NK-92 treated with Interleukin-12 subunit alpha and Interleukin-12 subunit beta, amount 100 ng/mL, for 24 hours (cell line): ENCODE results near the gene KRTAP10-3.
"Not testable (repeated sequence)": the region's sequence is repeated elsewhere in the genome, so short reads cannot be mapped to it uniquely, and the experiment has no call there.

ENCODE experiments used
- DNase-seq: peaks from one replicate; lab custom pipeline; 2025; lab: John Stamatoyannopoulos, UW

KRTAP10-3 gene

DNA sequence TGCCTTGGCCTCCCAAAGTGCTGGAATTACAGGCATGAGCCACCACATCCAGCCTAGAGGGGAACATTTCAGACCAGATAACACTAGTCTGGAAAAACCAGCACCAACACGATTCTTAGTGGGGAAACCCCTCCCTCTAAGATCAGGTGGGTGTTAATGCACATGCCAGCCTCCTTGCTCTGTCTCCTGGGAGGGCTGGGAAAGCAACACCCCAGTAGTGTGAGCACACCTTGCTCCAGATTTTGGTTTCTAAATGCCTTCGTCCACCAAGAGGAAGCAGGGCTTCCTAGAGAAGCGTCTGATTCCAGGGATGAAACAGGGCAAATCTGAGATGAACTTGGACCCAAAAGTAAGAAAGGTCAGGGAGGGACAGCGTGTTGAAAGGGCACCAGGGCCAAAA lies 12.7 kb upstream of the KRTAP10-3 start:
- no peak for DNase-seq

DNA sequence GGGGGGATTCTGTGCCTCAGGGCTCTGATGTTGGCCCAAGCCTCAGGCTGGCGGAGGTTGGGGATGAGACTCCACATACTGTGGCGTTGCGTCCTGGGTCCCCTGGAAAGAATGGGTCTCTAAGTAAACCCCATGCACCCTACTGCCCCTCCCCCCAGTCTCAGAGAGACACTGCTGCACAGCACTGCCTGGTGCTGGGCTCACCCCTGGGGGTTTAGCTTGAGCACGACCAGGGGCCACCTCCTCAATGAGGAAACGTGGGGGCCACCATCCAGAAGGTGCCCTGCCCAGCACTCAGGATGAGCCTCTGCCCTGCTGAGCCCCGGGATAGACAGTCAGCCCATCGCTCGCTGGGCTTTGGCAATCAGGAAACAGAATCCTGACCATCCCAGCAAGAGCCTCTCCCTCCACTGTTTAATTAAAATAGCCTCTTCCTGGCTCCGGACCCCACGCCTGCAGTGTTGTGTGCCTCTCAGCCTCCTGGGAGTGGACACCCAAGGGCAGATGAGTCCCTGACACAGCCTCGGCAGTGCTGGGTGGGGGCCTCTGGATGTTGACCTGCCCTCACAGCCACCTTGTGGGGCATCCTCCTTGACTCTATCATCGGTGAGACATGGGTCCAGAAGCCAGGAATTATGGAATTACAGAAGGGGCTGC lies 11.4 kb upstream of the KRTAP10-3 start:
- DNase-seq = no peak

DNA sequence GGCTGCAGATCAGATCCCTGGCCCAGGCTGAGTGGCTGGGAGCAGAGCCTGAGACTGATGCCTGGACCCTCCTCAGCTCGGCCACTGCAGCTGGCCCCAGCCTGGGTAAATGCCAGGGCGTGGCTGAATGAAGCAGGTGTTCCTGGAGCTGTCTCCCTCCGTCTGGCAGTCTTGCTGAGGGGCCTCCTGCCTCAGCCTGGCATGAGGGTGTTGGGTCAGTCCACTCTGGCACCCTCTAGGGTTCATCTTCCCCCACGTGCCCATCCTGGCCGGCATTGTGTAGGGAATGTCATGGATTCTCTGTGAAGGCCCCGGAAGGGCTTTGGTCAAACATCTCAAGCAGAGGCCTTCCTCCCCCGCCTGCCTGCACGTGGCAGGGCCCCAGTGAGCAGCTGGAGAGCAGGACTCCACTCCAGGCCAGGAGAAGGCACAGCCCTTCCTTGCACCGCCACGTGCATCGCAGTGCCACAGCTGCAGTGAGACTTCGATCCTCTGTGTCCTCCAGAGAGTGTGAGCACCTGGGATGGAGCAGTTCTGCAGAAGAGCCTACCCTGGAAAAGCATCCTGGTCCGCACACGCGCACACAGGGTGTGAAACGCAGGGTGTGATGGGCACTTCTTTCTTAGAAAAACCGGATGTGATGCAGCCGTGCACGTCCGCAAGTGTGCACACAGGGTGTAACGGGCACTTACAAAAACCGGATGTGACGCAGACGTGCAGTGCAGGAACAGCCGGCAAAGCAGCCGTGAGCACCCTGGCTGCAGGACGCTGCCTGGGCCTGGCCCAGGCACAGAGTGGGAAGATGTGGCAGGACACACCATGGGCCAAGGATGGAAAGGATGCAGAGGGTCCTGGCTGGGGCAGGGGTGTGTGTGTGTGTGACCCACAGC lies 10.3 kb upstream of the KRTAP10-3 start:
- no peak for DNase-seq

DNA sequence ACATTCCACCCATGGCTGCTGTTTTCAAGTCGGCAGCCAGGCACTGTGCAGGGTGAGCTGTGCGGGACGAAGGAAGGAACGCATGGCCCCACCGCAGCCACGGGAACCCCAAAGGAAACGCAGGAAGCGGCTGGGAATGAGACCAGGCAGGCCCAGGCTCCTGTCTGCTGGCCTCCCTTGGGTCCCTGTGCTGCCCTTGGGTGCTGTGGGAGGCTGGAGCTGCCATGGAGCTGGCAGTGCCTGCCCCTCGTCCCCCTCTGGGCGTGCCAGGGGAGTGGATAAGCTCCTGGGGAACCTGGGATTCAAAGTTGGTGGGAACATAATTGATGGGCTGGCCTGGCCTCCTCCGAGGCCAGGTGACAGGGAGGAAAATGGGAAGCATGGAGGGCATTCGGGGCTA lies 9.7 kb upstream of the KRTAP10-3 start:
- no peak for DNase-seq

DNA sequence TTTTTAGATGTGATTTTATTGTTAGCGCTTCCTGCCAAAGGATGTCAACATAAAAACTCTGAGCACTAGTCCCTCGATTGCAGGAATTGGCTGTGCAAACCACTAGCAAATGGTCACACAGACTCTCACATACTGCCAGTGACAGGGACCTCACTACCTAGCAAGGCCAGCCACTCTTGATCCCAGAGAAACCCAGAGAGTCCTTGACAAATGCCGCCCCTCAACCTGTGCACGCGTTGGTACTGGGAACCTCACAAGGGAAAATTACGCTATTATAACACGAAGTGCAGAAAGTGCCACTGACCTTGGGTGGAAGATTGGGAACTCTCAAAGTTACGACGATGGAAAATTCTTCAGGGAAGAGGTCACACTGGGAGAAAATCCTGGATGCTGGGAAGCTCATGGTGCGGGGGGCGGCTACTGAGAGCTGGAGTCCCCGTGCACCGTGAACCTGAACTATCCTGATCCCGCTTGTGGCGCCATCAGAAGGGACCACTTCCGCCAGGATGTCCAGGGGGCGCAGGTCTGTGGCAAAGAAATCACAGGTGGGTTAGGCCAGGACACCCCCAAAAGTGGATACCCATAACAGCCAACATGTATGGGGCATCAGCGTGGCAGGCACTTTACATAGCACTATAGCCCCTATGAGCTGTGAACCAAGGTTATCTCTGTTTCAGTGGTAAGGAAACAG lies 9.0 kb upstream of the KRTAP10-3 start:
- no peak for DNase-seq

DNA sequence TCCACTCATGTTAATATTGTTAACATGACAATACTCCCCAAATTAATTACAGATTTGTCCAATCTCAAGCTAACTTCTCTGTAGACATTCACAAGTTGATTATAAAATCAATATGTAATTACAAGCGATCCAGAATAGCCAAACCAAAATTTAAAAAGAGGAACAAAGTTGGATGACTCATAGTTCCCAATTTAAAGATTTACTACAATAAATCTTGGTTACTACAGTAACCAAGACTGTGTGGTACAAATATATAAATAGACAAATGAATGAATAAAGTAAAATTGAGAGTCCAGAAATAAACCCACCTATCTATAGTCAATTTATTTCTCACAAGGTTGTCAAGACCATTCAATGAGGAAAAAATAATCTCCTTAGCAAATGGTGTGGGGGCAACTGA lies 7.8 kb upstream of the KRTAP10-3 start:
- DNase-seq = no peak

DNA sequence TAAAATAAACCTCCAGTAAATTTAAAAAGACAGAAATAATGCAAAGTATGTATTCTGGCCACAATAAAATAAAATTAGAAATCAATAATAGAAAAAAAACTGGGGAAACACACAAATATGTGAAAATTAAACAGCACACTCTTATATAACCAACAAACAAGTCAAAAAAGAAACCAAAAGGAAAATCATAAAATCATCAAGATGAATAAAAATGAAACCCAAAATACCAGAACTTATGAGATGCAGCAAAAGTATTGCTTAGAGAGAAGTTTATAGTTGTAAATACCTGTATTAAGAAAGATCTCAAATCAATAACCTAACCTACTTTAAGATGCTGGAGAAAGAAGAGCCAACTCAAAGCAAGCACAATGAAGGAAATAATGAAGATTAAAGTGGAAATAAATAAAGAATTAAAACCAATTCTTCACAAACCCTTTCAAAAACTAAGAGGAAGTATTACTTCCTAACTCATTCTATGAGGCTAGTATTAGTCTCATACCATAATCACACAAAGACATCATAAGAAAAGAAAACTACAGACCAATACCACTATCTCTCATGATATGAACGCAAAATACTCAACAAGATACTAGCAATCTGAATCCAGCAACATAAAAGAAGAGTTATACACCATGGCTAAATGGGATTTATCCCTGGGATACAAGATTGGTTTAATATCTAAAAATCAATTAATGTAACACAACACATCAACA lies 6.4 kb upstream of the KRTAP10-3 start:
- no peak for DNase-seq

DNA sequence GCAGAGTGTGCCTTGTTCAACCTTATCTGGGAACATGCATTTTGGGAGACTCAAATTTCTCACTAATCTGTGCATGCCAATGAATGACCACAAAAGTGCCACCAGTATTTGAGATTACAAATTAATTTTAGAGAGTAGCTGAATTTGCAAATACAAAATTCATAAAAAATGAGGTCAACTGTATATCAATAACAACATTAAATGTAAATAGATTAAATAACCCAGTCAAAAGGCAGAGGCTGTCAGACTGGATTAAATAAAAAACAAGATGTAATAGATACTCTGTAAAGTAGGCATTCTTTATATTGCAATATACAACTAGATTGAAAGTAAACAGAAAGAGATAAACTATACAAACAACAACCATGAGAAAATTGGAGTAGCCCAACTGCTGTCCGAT lies 5.5 kb upstream of the KRTAP10-3 start:
- DNase-seq = no peak

DNA sequence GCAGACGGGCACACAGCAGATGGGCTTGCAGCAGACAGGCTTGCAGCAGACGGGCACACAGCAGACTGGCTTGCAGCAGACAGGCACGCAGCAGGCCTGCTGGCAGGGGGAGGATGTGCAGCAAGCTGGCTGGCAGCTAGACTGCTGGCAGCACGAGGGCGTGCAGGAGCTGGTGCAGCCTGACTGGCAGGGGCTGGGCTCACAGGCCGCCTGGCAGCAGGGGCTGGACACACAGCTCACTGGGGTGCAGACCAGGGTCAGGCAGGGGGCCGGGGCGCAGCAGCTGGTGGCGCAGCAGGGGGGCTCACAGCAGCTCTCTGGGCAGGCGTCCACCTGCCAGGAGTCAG lies 293 bp downstream of the KRTAP10-3 start:
- DNase-seq = not testable (repeated sequence)

DNA sequence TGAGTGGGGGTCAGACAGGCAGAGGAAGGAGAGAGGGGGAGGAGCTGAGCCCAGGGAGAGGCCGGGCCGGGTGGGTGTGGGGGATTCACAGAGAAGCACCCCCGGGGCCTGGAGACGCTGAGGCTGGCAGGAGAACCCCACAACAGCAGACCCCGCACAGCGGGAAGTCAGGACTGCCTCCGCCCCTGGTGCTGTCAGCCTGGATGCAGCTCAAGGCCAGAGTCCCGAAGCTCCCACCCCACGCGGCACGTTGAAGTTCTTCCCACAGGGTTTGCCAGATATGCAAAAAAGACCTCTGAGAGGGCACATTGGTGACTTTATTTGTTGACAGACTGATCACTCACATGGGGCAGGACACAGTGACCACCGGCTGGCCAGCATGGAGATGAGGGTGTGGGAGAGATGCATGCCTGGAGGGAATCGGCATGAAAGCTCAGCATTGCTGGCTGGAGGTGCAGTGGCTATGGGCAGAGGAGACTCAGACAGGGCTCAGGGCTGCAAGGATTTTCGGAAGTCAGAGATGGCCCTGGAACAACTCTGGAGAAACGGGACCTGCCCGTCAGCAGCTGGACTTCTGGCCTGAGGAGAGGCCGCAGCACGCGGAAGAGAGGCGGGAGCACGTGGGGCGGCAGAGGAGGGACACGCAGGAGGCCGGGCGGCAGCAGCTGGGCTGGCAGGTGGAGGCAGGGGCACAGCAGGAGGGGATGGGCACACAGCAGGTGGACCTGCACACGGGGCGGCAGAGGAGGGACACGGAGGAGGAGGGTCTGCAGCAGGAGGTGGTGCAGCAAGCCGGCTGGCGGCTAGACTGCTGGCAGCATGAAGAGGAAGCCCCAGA lies 885 bp downstream of the KRTAP10-3 start:
- no peak for DNase-seq

DNA sequence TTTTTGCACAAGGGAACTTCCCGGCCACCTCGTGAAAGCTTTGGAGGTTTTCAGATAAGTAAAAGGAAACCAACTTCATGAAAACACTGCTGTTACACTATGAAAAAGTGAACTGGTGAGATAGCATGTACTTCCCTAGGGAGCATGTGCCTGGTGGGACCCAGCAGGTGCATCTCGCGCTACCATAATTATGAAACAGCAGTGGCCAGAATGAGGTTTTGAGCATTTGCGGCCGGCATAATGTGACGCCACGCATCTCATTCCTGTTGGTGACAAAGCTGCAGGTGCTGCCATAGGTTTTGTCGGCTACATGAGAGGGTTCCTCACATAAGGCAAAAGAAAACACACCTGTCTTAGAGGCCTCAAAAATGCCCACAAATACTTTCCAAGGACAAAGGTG lies 1.7 kb downstream of the KRTAP10-3 start:
- no peak for DNase-seq

DNA sequence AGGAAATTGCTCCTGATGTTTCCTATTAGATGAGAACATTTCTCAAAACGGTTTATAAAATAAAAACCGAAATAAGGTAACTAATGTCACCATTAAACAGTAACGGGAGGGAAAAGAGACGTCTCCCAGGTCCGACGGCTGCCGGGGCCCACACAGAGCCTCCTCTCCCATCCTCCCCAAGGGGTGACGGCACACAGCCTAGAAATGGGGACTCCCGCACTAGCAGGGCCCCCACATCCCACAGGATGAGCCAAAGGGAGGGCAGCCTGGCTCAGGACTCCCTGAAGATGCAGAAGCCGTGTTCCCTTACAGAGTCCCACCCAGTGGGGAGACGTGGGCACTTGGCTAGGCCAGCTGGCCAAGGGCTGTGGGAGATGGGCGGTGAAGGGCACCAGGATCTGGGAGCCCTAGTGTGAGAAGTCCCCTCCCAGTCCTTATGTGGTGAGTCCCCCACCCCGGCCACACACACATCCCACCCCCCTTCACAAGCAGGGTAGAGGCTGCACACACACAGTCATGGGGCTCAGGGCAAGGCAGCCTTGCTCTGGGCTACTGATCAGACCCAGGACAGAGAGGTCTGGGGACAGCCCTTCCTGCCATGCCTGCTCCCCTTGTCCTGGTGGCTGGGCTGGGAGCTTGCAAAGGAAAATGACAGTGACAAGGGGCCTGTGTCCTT lies 3.3 kb downstream of the KRTAP10-3 start:
- DNase-seq = no peak

DNA sequence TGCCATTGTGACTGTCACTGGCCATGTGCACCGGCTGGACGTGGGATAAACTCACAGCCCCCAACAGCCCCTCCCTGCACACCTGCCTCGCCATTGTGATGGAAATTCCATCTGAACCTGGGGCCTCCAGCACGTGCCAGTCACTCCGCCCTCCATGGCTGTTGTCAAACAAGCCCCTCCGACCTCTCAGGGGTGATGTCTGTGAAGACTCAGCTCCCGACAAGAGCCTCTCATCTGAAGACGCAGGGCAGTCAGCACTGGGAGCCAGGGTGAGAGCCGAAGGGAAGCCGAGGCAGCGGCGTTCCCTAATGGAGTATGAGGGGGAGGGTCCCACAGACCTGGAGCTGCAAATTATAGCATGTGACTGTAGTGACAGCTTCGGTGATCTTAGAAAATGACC lies 5.9 kb downstream of the KRTAP10-3 start:
- DNase-seq = no peak

DNA sequence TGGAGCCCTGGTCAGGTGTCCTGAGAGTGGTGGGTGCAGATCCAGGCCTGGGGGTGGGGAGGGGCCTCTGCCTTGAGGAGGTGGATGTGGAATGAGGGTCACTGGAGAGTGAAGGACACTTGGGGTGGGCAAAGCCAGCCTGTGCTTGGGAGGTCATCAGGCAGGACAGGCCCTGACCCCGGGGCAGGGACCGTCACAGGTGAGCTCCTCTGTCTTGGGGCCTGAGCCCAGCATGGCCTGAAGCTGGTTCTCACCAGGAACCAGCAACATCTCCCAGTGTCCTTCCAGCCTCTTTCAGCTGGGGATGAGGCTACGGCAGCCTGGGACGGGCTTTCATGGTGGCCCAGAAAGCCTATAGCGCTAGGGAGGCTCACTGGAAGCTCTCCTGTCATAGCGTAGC lies 6.5 kb downstream of the KRTAP10-3 start:
- no peak for DNase-seq

DNA sequence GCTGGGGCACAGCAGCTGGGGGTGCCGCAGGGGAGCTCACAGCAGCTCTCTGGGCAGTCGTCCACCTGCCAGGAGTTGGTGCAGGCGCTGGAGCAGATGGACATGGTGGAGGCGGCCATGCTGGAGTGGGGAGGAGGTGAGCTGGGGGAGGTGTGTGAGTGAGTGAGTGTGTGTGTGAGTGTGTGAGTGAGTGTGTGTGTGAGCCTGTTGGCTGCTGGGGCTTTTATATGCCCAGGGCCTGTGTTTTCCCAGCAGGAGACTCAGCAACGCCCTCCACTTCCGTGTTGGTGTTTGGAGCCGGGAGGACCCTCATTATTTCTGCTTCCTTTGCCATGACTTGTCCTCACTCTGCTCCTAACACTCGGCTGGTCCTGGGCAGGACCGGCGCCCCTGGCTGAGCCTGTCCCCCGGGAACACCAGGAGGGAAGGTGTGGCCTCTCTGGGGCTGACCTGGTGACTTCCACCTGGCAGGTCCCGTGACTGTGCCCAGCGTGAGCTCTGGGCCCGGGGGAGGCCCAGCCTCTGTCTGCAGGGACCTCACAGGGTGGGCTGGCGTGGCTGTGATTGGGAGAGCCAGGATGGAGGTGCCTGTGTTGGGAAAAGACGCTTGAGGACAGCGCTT lies 7.1 kb downstream of the KRTAP10-3 start, which contains the start of gene KRTAP10-2:
KRTAP10-2 (minus strand) TSS at position 166 of the 622 bp plus-strand sequence; CDS start at position 119, 47 bp downstream.
- no peak for DNase-seq

DNA sequence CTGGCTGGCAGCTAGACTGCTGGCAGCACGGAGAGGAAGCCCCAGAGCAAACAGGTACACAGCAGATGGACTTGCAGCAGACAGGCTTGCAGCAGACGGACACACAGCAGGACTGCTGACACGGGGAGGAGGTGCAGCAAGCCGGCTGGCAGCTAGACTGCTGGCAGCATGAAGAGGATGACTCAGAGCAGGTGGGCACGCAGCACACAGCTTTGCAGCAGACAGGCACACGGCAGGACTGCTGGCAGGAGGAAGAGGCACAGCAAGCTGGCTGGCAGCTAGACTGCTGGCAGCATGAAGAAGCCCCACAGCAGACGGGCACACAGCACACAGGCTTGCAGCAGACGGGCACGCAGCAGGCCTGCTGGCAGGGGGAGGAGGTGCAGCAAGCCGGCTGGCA lies 7.8 kb downstream of the KRTAP10-3 start:
- no peak for DNase-seq

DNA sequence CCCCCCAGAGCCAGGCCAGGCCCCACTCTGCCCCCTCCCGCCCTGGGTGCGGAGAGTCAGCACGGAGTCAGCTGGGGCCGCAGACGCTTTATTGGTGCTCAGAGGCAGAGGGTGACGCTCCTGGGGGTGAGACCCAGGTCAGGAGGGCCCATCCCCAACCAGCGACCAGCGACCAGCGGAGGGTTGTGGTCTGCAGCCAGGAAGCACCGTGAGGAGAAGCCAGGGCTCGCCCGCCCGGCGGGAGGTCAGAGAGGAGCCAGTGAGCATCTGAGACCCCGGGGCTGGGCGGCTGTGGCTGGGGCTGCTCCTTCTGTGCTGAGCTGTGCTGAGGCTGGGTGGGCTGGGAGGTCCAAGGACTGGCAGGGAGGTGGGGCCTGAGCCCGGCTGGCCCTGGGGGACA lies 8.3 kb downstream of the KRTAP10-3 start:
- not testable (repeated sequence) for DNase-seq

DNA sequence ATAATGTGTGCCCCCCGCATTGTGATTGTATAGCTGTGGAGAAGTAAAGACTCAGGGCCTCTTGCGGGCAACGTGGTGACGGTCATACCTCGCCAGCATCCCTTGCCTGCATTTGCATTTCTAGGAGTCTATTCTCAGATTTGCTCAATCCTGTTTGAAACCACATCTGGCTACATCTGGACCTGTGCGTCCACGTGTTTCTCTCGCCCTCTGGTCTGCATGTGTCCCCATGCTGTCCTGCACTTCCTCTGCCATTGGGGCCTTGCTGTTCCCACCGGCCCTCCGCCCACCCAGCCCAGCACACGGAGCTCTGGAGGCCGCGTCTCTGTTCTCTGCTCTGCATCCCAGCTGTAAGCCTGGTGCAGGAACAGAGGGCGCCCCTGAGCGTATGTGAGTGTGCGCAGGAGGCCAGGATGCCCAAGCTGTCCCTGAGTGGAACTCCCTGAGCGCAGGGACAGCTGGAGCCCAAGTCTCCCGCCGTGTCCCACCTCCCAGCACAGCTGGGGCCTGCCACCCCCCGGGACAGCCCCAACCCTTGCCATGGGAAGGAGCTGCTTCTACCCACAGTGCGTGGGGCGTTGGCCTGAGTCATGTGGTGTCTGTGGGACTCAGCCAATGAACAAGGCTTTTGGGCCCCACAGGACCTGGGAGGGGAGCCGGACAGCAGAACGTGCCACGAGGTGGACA lies 8.9 kb downstream of the KRTAP10-3 start:
- no peak for DNase-seq

DNA sequence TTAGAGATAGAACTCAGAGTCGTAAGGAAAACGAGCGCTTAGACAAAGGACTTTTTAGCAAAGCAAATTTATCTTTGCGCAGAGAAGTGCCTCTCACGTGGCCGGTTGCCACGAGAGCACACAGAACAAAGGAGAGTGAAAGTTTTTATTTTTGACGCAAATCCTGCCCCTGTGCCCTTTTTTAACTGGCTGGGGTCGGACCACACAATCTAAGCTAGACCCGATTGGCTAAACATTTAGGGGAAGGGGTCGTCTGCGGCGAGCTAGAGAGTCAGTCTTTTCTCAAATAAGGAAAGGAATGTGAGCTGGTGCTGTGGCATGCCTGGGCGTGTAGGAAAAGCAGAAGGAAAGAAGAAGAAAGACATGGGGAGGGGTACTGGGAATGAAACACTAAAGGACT lies 9.7 kb downstream of the KRTAP10-3 start:
- no peak for DNase-seq

DNA sequence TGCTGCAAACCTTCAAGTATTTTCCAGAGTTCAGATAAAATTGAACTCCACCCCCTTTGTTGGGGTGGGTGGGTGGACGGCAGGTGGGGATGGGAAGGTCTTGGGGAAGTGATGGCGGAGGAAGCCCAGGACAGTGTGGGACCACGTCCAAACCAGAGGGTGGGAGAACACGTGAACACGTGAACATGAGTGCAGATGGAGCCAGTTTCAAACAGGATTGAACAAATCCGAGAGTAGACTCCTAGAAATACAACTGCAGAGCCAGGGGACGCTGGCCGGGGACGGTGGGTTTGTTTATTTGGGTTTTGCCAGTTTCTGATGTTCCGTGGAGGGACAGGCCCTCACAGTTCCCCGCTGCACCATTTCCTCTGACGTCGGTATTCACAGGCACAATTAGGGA lies 10.2 kb downstream of the KRTAP10-3 start:
- DNase-seq = no peak
